HepG2 (cell line): ENCODE measurements around the gene KCTD14. TPM values are rescaled to one million over a fixed set of nuclear protein-coding genes. Genes with fewer than 3 reads are reported as not detected.
A peak's percentile ranks its signal among the peaks of the same experiment; 100 is the strongest.

Experiments used
- CBX5 ChIP-seq: sonication (generic); formaldehyde crosslinking; IDR thresholded peaks from 2 replicates; pipeline ENCODE4 v1.4.0; 2020; ENCODE audit warnings: missing genetic modification reagents, borderline replicate concordance
- CHD4 ChIP-seq: fragments of 200-600 bp; sonication (generic); IDR thresholded peaks from 2 replicates; pipeline ENCODE4 v1.7.0; 2017; ENCODE audit warnings: mild to moderate bottlenecking, low read length, borderline replicate concordance
- HNF4A ChIP-seq: sonication (generic); formaldehyde crosslinking; IDR thresholded peaks from 2 replicates; pipeline ENCODE4 v1.4.0; 2020; ENCODE audit warnings: missing genetic modification reagents
- NR2C2 ChIP-seq: sonication (generic); formaldehyde crosslinking; IDR thresholded peaks from 2 replicates; pipeline ENCODE4 v1.4.0; 2020; ENCODE audit warnings: missing genetic modification reagents, mild to moderate bottlenecking, moderate library complexity, borderline replicate concordance
- PCBP2 ChIP-seq: fragments of 200-400 bp; formaldehyde crosslinking; optimal IDR thresholded peaks from 2 replicates; pipeline ENCODE3; 2018; ENCODE audit warnings: low read length, low read depth; ENCODE audit not compliant: poor library complexity, severe bottlenecking
- RAD21 ChIP-seq: fragments of 450-650 bp; formaldehyde crosslinking; IDR thresholded peaks from 2 replicates; pipeline ENCODE4 v1.5.0; 2020; ENCODE audit warnings: mild to moderate bottlenecking
- REPIN1 ChIP-seq: sonication (generic); formaldehyde crosslinking; IDR thresholded peaks from 2 replicates; pipeline ENCODE4 v1.8.0; 2022; ENCODE audit warnings: missing genetic modification reagents, low read depth, mild to moderate bottlenecking, borderline replicate concordance
- ZBTB20 ChIP-seq: sonication (generic); formaldehyde crosslinking; IDR thresholded peaks from 2 replicates; pipeline ENCODE4 v1.8.1; 2023; ENCODE audit warnings: missing genetic modification reagents, low read depth, mild to moderate bottlenecking, borderline replicate concordance
- ZIK1 ChIP-seq: sonication (generic); formaldehyde crosslinking; IDR thresholded peaks from 2 replicates; pipeline ENCODE4 v1.5.0; 2020; ENCODE audit warnings: mild to moderate bottlenecking, low read depth, missing genetic modification reagents, borderline replicate concordance
- ZNF263 ChIP-seq: sonication (generic); formaldehyde crosslinking; IDR thresholded peaks from 2 replicates; pipeline ENCODE4 v1.4.0; 2020; ENCODE audit warnings: missing genetic modification reagents
- ZNF343 ChIP-seq: sonication (generic); formaldehyde crosslinking; IDR thresholded peaks from 2 replicates; pipeline ENCODE4 v1.4.0; 2020; ENCODE audit warnings: mild to moderate bottlenecking, missing genetic modification reagents
- ZNF362 ChIP-seq: sonication (generic); formaldehyde crosslinking; IDR thresholded peaks from 2 replicates; pipeline ENCODE4 v1.4.0; 2020; ENCODE audit warnings: missing genetic modification reagents, mild to moderate bottlenecking, borderline replicate concordance
- ZNF501 ChIP-seq: sonication (generic); formaldehyde crosslinking; IDR thresholded peaks from 2 replicates; pipeline ENCODE4 v1.5.1; 2020; ENCODE audit warnings: mild to moderate bottlenecking, moderate library complexity, missing genetic modification reagents
- ZNF512B ChIP-seq: sonication (generic); formaldehyde crosslinking; IDR thresholded peaks from 2 replicates; pipeline ENCODE4 v1.5.1; 2020; ENCODE audit warnings: missing genetic modification reagents, mild to moderate bottlenecking, borderline replicate concordance
- ZNF7 ChIP-seq: IDR thresholded peaks from 2 replicates; pipeline ENCODE4 v1.6.1; 2016; ENCODE audit warnings: missing biosample characterization, missing genetic modification reagents
- ZNF777 ChIP-seq: sonication (generic); formaldehyde crosslinking; IDR thresholded peaks from 2 replicates; pipeline ENCODE4 v1.4.0; 2020; ENCODE audit warnings: missing genetic modification reagents
- polyA plus RNA-seq, 8 experiments: library from polyadenylated mRNA; depleted of rRNA in 3 of 8; stranded (reverse) in 7 of 8; unstranded in 1 of 8; fragments of >200 nt; fragmentation: Illumina TruSeq in 4 of 8; extraction: Trizol in 4 of 8; gene quantifications; 2 replicates each; pipeline versions ENCODE4 v1.2.1 to v1.2.3, GENCODE V29; 2011 to 2016; ENCODE audit warnings: low read depth in 4 of 8, missing spikeins in 1 of 8, mixed read lengths in 1 of 8; ENCODE audit not compliant: insufficient read depth in 1 of 8
- total RNA-seq, 5 experiments: library from RNA; depleted of rRNA; stranded (reverse); fragments of >200 nt; fragmentation: Illumina TruSeq; extraction: Trizol; gene quantifications; 2 replicates each; pipeline ENCODE4 v1.2.3, GENCODE V29; 2016; ENCODE audit warnings: low read depth in 1 of 5
- TF ChIP-seq, protein P1 (sequence below): sonication (generic); formaldehyde crosslinking; IDR thresholded peaks from 2 replicates; pipeline ENCODE4 v1.5.0; 2020; ENCODE audit warnings: missing genetic modification reagents
- TF ChIP-seq, protein P2 (sequence below): sonication (generic); formaldehyde crosslinking; IDR thresholded peaks from 2 replicates; pipeline ENCODE4 v1.9.0; 2022; ENCODE audit warnings: missing genetic modification reagents, mild to moderate bottlenecking, borderline replicate concordance
- TF ChIP-seq, protein P3 (sequence below): sonication (generic); formaldehyde crosslinking; conservative IDR thresholded peaks from 2 replicates; pipeline ENCODE4 v1.8.0; 2022; ENCODE audit warnings: low read depth, missing genetic modification reagents

KCTD14 gene
- total and polyA plus RNA-seq, 2 of the 13 experiments (the other 11 are each of a cell fraction or from before 2014, with no cell fraction given): 10.3 to 15.6 TPM

GRCh38 chr11:78022397-78023396, at the start of gene KCTD14 (continued):
- TF ChIP-seq ZNF512B (CRISPR knock-in tag): peak; percentile 90
- peak; percentile 68; the same call in 1 of the 2 replicates for TF ChIP-seq ZNF362 (CRISPR knock-in tag)
- peak; percentile 68 for TF ChIP-seq ZNF777 (CRISPR knock-in tag)
- TF ChIP-seq, protein P1, sequence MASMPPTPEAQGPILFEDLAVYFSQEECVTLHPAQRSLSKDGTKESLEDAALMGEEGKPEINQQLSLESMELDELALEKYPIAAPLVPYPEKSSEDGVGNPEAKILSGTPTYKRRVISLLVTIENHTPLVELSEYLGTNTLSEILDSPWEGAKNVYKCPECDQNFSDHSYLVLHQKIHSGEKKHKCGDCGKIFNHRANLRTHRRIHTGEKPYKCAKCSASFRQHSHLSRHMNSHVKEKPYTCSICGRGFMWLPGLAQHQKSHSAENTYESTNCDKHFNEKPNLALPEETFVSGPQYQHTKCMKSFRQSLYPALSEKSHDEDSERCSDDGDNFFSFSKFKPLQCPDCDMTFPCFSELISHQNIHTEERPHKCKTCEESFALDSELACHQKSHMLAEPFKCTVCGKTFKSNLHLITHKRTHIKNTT: no peak
- TF ChIP-seq RAD21 (CRISPR knock-in tag): no peak
- TF ChIP-seq CBX5 (CRISPR knock-in tag): no peak
- 0 out of 2 replicates have a peak, but pooled peaks have one; percentile 63 for TF ChIP-seq ZIK1 (CRISPR knock-in tag)
- no peak for TF ChIP-seq ZNF7 (CRISPR knock-in tag)
- TF ChIP-seq PCBP2: no peak
- peak; percentile 64 for TF ChIP-seq ZNF263
- peak; percentile 68 for TF ChIP-seq ZNF343 (CRISPR knock-in tag)
- peak; percentile 53; the same call in 1 of the 2 replicates for TF ChIP-seq ZNF501 (CRISPR knock-in tag)
- peak; percentile 38; the same call in 1 of the 2 replicates for TF ChIP-seq REPIN1 (CRISPR knock-in tag)
- TF ChIP-seq, protein P2, sequence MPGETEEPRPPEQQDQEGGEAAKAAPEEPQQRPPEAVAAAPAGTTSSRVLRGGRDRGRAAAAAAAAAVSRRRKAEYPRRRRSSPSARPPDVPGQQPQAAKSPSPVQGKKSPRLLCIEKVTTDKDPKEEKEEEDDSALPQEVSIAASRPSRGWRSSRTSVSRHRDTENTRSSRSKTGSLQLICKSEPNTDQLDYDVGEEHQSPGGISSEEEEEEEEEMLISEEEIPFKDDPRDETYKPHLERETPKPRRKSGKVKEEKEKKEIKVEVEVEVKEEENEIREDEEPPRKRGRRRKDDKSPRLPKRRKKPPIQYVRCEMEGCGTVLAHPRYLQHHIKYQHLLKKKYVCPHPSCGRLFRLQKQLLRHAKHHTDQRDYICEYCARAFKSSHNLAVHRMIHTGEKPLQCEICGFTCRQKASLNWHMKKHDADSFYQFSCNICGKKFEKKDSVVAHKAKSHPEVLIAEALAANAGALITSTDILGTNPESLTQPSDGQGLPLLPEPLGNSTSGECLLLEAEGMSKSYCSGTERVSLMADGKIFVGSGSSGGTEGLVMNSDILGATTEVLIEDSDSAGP (CRISPR knock-in tag): peak; percentile 81; the same call in 1 of the 2 replicates
- TF ChIP-seq ZBTB20 (CRISPR knock-in tag): peak; percentile 80; the same call in 1 of the 2 replicates
- TF ChIP-seq CHD4: no peak
- TF ChIP-seq HNF4A (CRISPR knock-in tag): no peak
- TF ChIP-seq NR2C2: peak; percentile 46; the same call in 1 of the 2 replicates
- TF ChIP-seq, protein P3, sequence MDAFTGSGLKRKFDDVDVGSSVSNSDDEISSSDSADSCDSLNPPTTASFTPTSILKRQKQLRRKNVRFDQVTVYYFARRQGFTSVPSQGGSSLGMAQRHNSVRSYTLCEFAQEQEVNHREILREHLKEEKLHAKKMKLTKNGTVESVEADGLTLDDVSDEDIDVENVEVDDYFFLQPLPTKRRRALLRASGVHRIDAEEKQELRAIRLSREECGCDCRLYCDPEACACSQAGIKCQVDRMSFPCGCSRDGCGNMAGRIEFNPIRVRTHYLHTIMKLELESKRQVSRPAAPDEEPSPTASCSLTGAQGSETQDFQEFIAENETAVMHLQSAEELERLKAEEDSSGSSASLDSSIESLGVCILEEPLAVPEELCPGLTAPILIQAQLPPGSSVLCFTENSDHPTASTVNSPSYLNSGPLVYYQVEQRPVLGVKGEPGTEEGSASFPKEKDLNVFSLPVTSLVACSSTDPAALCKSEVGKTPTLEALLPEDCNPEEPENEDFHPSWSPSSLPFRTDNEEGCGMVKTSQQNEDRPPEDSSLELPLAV (CRISPR knock-in tag): no peak
